ENCODE measurements around the gene PCF11. TPM values are rescaled to one million over a fixed set of nuclear protein-coding genes. Genes with fewer than 3 reads are reported as not detected.

PCF11 gene
- total and polyA plus RNA-seq, 2 of the 13 experiments (the other 11 are each of a cell fraction or from before 2014, with no cell fraction given) = 40.3 to 47.7 TPM

- TF ChIP-seq ZNF512B (CRISPR knock-in tag; IDR thresholded peaks at IDR 0.05; ENCODE audit: borderline replicate concordance) (no peak), HNRNPH1 (optimal IDR thresholded peaks at IDR 0.05; ENCODE audit: low read depth, low read length) (no peak), RARG (CRISPR knock-in tag; IDR thresholded peaks at IDR 0.05; ENCODE audit: low read depth) (no peak), HNF1A (IDR thresholded peaks at IDR 0.05; ENCODE audit: low read depth) (no peak), HNF1A (CRISPR knock-in tag; IDR thresholded peaks at IDR 0.05; ENCODE audit: borderline replicate concordance) (no peak), TGIF2 (CRISPR knock-in tag; IDR thresholded peaks at IDR 0.05) (no peak)
These were observed 34.2 kb upstream of the PCF11 start (continued) for GRCh38 chr11:83122766-83123165.
